Cardiac septum (tissue), 1 donor: ENCODE data around the gene PPP4C. TPM values are rescaled to one million over a fixed set of nuclear protein-coding genes. Genes with fewer than 3 reads are reported as not detected.
"Not testable (repeated sequence)": the region's sequence is repeated elsewhere in the genome, so short reads cannot be mapped to it uniquely, and the experiment has no call there.

Experiments used
- DNase-seq: peaks from one replicate; pipeline ENCODE4 v3.0.0-alpha.2; 2020; ENCODE audit warnings: low spot score
- intact Hi-C: fragments of 100-400 bp; cut with DNase I; formaldehyde crosslinking; loops from one replicate; pipeline ENCODE4 v1.14.0; 2022
- long read RNA-seq: library from polyadenylated mRNA; unstranded; transcript quantifications from one replicate; pipeline ENCODE4 v2.0.0, GENCODE V29; 2021
- total RNA-seq: library from RNA; stranded (reverse); fragmentation: NEBNext Ultra II Directional; extraction: Animal tissue kit (Norgen Biotek cat#: 25700); gene quantifications from one replicate; pipeline ENCODE4 v1.2.1, GENCODE V29; 2021
- donor health status: DM: no; HTN: no; CAD: no.

The PPP4C gene
- total RNA-seq, result 44.1 TPM
- long read RNA-seq, transcript PPP4C-201 (9 exons, 1,407 nt), result major isoform, 127 of 185 reads
- long read RNA-seq, transcript PPP4C-204 (8 exons, 941 nt), result minor isoform, 5 of 185 reads
- long read RNA-seq, partial matches to known transcripts, result 12 of 185 reads
- long read RNA-seq, other reads (novel, unspliced or antisense), result 36 of 185 reads

GRCh38 chr16:30075503-30076275, at the start of gene PPP4C:
Gene PPP4C, plus strand, starts transcription at chr16:30075994. Its CDS starts 384 bp downstream, at chr16:30076378.
- intact Hi-C loops, result no loop called here
- peak; percentile 96 for DNase-seq

DNA sequence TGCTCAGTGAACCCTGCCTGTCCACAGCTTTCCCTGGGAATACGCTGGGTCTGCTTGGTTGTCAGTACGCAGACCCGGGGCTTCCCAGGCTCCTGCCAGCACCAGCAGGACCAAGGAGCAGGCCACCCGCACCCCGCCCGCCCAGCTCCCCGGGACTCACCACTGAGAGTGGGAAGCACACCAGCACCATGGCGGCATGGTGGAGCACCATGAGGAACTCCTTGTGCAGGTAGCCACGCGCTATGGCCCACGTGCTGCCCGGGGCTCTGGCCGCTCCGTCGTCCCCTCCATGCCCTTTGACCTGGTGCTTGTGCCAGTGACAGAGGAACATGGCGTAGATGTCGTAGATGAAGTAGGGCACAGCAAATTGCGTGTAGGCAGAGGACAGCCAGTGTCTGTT, 49.3 kb upstream of the PPP4C start:
- intact Hi-C loops, result no loop called here
- DNase-seq, result no peak

GRCh38 chr16:30027588-30028437, 48.0 kb upstream of the PPP4C start:
- no peak for DNase-seq
- intact Hi-C loops, result no loop called here

DNA sequence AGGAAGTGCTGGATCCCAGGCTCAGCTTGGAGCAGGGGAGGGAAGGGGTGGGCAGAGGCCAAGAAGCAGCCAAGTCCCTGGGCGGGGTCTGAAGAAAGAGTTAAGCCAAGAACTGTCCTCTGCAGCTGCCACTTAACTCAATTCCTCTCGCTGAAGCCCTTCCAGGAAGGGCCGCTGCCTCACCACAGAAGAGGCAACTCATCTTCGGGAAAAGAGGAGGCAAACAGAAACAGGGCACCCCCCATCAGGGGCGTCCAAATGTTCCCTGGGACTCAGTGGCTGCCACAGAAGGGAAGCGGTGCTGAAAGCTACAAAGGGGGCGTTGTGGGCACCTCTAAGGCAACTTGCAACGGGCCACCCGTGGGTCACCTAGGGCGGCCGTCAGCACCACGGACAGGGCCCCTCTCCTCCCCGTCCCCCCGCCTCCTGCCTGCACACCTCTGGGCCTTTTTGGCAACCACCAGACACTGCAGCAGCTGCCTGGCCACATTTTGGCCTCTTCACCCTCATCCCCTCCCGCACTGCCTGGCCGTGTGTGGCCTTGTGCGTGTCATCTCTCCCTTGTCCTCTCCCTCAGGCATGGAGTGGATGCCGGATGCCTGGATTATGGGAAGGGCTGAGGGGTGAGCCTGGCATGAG, 47.2 kb upstream of the PPP4C start:
- intact Hi-C loops, result no loop called here
- DNase-seq, result no peak

DNA sequence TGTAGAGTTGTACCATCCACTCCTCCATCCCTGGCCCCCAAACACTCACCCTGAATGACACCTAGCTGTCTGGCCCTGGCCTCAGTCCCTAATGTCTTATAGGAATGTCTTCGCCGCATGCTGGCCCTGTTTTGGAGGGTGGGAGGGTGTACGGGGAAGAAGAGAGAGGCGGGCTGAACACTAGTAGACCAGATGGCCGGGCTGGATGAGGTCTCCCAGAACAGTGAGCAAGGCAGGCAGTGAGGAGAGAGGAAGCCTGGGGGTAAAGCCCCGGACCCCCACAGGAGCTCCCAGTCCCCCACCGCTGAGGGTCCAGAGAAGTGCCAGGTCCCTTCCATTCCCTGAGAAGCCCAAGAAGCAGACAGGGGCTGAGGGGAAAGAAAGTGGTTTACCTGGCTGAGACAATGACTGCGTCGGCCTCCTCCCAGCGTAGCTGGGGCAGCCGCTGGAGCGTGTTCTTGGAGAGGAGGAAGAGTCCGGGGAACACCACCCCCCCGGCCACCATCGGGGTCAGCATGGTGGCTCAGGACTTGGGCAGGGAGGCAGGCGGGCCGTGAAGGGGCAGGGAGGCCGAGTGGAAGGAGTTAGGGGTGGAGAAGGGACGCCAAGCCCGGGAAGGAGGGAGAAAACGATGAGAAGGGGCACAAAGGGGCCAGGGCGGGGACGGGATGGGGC, 45.6 kb upstream of the PPP4C start:
- DNase-seq, result no peak
- intact Hi-C loops, result no loop called here

DNA sequence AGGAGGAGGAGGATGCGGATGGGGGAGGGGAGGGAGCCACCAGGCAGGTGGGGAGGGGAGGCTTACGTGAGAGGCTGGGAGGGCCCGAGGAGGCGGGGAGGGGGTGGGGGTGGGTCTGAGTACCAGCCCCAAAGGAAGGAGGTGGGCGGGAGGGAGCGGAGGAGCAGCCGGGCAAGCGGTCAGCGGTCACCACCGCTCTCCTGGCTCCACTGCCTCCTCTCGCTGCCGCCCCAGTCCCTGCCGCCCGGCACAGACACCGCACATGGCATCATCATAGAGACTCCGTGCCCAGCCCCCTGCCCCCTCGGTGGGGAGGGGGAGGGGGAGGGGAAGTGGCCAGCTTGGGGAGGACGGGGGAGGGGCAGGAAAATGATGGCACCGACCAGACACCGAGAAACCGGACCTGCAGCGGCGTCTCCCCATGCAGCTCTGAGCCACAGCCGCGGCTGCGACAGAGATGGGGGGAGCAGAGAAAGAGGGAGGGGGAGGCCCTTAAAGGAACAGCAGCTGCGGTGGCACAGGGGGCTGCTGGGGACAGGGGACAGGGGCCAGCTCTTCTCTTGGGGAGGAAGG, 44.9 kb upstream of the PPP4C start, which contains the start of gene TLCD3B:
TLCD3B (minus strand) TSS at position 431 of the 573 bp plus-strand sequence. CDS start 744 bp downstream, outside the sequence.
- intact Hi-C loops, result no loop called here
- no peak for DNase-seq

- intact Hi-C loops, result no loop called here
- no peak for DNase-seq
Observed at GRCh38 chr16:30031477-30031918, 44.3 kb upstream of the PPP4C start.

GRCh38 chr16:30032083-30032819, 43.5 kb upstream of the PPP4C start:
- DNase-seq, result no peak
- intact Hi-C loops, result no loop called here

DNA sequence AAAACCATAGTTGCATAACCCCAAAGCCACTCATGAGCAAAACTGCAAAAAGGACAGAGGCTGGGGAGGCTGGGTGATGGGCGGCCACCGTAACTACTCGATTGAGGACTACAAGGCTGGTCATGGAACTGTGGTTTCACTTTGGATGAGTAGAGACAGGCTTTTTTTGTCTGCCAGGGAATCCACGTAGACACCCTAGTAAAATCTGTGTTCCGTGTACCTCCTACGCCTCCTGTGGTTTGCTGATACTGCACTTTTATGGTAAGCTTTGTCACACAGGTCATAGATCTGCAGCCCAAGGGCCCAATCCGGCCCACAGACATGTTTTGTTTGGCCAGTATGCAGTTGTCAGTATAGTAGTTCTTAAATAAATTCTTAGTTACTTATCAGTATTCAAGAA, 42.5 kb upstream of the PPP4C start:
- DNase-seq, result no peak
- intact Hi-C loops, result no loop called here

DNA sequence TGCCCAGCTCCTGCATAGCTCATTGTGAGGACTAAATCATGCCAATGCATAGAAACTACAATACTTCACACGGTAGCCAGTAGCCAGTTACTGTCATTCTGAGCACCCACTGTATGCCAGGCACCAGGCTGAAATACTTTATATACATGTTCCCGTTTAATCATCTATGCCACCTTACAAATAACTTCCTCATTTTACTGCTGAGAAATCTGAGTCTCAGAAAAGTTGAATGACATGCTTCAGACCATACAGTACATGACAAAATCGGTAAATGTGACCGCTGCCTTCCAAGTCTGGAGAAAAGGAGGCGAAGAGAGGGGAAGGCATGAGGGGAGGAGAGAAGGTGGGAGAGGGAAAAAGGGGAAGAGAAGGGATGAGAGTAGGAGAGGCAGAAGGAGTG, 35.6 kb upstream of the PPP4C start:
- no peak for DNase-seq
- intact Hi-C loops, result no loop called here

DNA sequence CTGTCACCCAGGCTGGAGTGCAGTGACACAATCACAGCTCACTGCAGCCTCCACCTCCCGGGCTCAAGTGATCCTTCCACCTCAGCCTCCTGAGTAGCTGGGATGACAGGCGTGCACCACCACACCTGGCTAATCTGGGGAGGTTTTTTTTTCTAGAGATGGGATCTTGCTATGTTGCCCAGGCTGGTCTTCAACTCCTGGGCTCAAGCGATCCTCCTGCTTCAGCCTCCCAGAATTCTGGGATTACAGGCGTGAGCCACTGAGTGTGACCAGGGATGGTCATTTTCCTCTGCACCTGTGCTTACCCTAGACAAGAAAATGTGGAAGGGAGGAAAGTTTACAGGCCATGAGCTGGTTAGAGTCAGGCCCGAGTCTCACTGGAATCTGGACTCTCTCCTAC, 35.1 kb upstream of the PPP4C start:
- DNase-seq, intact Hi-C loops: not testable (repeated sequence)

GRCh38 chr16:30041841-30042240, 34.0 kb upstream of the PPP4C start:
- DNase-seq, result no peak
- intact Hi-C loops, result no loop called here

DNA sequence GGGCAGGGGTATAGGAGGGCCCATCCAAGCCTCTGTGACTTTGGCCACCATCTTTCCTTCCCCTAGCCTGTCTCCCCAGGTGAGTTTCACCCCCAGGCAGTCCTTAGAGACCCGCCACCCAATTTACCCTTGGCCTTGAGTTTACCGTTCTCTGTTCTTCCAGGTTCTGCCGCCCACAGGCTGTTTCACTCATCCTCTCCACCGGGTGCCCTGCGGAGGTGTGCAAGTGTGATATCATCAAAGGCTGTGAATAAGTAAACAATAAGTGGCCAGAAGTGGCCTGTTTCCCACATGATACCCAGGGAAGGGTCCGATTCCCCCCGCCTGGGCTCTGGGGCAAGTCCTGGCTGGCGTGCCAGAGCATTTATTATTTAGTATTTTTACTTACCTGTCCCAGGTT, 29.6 kb upstream of the PPP4C start:
- intact Hi-C loops, result no loop called here
- DNase-seq, result no peak

DNA sequence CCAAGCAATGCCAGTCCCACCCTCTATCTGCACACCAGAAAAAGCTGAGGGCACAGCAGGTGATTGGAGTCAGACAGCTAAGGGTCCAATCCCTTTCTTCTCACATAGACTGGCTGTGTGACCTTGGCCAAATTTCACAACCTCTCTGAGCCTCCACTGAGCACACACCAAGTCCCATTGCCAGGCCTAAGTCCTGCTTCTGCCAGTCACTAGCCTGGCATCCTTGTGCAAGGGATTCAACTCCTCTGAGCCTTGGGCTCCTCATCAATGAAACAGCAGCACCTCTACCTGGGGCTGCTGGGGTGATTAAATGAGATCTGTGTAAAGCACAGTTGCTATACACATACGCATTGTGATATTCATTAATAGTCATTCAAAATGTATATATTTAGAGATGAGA, 29.2 kb upstream of the PPP4C start:
- intact Hi-C loops, result no loop called here
- DNase-seq, result no peak

DNA sequence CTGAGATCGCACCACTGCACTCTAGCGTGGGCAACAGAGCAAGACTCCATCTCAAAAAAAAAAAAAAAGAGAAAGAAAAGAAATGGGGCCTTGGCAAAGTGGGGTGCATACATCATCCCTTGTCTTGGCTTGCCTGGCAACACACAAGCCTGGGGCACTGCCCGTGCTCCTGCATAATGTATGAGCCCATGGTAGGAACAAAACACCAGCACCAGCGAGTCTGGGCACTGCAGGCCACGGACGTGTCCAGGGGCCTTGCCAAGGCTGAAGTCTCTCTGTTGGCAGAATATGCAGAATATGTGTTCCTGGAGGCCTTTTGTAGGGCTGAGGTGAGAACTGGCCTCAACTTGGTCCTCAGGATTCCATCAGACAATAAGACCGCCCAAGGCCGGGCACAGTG, 25.9 kb upstream of the PPP4C start:
- intact Hi-C loops, result no loop called here
- DNase-seq, result no peak

GRCh38 chr16:30051518-30051917, 24.3 kb upstream of the PPP4C start:
- no peak for DNase-seq
- intact Hi-C loops, result no loop called here

DNA sequence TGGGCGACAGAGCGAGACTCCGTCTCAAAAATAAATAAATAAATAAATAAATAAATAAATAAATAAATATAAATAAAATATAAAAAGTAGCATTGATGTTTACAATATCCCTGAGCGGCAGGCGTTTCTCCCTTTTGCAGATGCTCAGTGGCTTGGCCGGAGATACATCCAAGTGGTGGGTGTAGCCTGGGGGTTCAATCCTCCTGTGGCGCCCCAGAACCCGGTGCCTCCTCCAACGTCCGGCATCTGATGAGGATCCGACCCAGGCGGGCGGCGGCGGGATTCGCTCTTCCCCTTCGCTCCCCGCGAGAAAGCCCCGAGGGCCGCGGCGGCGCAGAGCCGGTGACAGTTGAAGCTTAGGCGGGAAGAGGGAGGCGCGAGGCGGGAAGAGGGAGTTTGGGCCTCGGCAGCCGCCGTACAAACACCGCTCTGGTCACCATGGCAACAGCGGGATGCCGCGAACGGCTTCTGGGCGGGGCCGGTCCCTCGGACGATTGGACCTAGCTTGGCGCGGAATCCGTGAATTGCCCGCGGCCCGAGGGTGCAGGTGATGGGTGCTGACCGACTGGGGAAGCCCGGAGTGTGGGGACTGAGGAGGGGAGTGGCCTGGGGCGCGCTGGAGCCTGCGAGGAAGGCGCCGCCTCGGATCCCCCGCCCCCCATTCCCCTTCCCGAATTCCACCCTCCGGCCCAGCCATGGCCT, 23.0 kb upstream of the PPP4C start:
- DNase-seq, result peak; percentile 96
- intact Hi-C loops, result no loop called here
